Embryonic facial prominence (tissue), 1 donor: ENCODE data around the gene TRIM3.
A peak's percentile ranks its signal among the peaks of the same experiment; 100 is the strongest.

Experiments
- DNase-seq: peaks from one replicate; pipeline ENCODE4 v3.0.0-alpha.2; 2016; ENCODE audit errors: extremely low spot score

Gene TRIM3

DNA sequence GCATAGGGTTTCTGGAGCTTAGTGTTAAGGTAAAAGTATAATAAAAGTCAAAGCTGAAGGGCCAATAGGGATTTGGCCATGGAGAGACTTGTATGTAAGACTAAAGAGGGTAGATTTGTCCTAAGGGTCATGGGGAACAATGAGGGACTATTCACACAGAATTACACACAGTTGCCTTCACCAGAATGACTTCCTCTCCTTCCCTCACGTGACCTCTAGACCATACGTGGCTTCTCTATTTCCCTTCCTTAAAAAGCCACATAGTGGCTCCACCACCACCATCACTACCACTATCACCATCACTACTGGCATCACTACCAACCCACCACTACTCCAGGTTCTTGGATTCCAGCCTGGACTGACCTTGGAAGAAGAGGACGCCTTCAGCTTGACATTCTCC is 35.7 kb downstream of the TRIM3 start:
- no peak for DNase-seq

DNA sequence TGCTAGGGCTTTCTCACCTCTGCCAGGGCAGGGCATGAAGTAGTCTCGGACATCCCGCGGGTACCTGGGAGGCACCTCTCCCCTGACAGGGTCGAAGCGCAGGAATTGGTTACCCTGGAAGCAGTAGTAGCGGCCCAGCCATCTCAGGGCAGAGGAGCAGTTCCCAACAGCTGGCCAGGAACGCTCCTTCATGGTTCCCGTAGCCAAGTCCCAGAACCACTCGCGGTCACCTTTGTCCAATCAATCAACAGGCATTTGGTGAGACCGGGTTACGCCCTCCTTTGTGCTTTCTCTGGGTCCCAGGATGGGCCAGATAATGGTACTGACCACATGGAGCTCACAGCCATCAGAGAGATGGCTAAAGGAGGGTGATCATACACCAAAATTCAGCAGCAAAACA is 36.3 kb downstream of the TRIM3 start:
- no peak for DNase-seq

DNA sequence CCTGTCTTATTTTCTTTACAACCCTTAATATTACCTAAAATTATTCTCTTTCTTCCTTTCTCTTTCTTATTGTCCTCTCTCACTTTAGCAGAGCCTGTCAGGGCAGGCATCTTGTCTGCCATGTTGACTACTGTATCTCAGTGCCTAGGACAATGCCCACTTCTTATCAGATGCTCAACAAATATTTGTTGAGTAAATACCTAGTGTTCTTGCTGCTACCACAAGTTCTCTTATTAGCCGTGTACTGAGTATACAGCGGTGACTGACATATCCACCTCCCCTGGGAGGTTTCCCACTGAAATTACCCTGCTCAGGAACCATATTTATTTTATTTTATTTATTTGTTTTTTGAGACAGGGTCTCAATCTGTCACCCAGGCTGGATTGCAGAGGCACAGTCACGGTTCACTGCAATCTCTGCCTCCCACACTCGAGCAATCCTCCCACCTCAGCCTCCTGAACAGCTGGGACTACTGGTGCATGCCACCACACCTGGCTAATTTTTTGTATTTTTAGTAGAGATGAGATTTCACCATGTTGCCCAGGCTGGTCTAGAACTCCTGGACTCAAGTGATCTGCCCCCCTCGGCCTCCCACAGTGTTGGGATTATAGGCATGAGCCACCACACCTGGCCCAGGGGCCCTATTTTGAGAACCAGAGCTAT is 39.6 kb downstream of the TRIM3 start:
- DNase-seq = no peak

DNA sequence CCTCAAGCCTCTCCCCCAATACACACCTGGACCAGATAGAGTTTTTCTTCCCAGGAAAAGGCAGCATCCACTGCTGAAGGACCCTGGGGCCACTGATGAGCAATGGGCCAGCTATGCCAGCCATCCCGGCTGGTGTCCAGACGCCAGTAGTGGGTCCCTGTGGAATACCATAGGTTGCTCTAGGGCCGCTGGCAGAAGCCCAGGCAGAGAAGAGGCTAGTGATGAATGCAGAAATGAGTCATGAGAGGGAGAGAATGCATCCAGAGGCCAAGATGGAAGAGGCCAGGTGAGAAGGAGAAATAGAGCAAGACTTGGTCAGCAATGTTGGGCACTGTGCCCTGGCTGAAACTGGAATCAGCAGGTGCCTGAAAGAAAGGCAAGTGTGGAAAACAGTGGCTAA is 41.9 kb downstream of the TRIM3 start:
- no peak for DNase-seq

DNA sequence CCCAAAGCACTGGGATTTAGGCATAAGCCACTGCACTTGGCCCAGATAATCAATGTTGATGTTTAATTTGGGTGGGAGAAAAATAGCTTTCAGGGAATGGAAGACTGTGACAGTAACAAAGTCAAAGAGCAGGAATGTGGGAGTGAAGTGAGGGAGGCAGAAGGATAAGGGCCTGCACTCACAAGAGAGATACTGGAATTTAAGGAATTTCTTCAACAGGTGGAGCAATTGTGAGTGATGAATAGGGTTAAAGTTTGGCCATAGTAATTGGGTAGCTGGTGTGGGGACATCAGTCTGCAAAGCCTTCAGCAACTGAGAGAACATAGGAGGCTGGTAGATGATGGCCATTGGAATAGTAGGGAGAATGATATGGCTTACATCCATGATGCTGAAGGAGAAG is 46.2 kb downstream of the TRIM3 start:
- no peak for DNase-seq

DNA sequence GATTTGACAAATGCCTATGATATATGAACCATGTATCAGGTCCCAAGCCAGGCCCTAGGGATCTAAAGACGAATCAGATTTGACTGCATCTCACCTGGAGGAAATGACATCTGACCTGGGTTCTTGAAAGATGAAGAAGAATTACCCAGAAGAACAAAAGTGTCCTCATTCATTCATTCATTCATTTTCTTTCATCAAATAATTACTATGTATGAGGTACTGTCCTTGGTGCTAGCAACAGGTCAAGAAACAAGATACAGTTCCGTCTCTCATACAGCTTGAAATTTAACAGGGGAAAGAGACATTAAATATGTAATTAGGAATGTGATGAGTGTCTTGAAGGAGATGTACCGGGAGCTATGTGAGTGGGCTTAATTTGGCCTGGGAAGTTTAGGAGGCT is 53.1 kb downstream of the TRIM3 start:
- no peak for DNase-seq

DNA sequence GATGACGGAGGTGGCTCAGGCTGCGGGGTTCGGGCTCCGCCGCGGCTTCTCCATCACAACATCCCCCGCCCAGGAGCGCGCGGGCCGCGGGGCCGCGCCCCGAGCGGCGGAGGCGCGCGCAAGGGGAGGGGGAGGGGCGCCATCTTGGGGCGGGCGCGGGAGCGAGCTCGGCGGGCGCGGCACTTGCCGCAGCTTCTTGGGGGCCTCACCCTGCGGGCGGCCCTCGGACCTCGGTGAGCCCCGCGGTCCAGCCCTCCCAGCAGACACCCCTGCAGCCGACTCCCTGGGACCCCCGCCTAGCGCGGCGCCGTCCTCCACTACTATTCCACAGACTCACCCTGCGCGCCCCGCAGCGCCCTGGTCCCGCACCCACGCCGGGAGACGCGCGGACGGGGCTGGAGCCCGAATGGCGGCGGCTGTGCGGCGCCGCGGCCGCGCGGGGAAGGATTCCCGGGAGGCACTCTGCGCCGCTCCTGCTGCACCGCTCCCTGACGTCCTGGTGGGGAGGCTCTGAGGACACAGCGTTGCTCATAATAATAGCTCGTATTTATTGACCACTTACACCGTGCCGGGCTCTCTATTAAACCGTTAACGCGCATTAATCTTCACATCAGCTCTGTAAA is 54.6 kb downstream of the TRIM3 start, which contains the start of gene APBB1:
TSS of gene APBB1 (minus strand) at position 86 of the 623 bp plus-strand sequence. CDS start 7,747 bp downstream, outside the sequence.
- peak; percentile 13 for DNase-seq

DNA sequence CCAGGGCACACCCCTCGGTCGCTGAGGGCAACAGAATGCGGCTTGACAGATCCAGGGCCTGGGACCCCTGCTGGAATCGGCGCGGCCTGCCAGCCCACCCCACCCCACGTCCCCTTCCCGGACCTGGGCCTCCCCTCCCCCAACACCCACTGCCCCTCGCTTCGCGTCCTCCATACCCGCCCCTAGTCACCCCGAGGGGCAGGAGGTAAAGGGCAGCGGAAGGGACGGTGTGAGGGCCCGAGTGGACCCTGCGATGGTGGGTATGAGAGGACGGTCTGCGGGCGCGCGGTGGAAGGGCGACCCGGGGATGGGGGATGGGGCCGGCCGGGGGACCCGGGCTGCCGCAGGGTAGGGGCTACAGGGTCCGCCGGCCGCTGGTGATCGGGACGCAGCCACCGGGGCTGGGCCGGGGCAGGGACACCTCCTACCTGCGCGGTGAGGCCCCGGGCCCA is 55.2 kb downstream of the TRIM3 start:
- no peak for DNase-seq

DNA sequence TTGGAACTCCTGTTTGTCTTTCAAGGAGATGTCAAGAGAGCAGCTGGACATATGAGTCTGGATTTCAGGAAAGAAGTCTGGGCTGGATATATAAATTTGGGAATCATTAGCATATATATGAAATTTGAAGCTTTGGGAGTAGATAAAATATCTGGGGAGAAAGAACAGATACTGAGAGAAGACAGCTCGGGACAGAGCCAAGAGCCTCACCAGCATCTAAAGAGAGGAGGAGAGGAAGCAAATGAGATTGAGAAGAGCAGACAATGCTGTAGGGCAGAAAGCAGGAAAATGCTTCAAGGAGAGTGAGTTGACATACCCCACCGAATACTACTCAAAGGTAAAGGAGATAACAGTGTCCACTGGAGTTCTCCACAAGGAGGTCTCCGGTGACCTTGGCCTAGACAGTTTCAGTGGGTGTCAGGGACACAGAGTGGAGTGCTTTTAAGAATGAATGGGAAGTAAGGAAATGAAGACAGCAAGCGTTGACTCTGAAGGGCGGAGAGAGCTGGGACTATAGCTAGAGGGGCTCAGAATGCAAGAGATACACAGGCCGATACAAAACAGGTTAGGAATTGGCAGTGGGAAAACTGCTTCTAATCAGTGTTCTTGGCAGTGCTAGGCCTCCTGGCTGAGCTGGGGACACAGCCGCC is 55.7 kb downstream of the TRIM3 start:
- DNase-seq = no peak

DNA sequence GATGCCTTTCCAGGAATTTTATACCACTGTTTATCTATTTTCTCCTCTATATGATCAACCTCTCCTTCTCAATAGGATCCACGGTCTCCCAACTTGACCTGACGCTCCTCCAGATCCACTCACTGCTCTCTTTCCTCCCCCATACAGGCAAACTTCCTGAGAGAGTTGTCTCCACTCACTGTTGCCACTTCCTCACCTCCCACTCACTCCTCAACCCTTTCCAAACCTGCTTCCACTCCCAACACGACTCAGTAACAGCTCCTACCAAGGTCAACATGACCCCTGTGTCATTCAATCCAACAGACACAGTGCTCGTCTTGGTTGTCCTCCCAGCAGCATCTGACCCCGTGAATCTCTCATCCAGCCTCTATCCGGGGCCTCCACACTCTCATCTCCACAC is 57.9 kb downstream of the TRIM3 start:
- DNase-seq = no peak

DNA sequence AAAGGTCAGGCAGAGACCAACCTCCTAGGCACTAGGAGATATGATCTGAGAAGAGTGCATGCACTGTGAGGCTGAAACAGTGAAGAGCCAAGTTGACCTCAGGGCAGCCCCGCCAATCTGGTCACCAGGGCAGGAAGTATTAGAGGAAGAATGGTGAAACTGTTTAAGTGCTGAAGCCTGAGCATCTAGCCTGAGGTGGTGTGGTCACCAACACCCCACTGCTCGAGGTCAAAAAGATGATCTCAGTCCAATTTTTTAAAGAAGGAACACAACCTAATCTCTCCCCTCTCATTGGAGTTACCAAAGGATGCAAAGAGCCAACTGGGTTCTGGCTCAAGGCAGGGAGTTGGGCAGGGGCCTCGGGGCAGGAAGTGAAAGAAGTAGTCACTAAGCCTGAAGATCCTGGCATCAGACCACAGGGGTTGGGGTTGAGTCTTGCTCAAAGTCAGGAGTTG is 58.8 kb downstream of the TRIM3 start:
- DNase-seq = no peak

DNA sequence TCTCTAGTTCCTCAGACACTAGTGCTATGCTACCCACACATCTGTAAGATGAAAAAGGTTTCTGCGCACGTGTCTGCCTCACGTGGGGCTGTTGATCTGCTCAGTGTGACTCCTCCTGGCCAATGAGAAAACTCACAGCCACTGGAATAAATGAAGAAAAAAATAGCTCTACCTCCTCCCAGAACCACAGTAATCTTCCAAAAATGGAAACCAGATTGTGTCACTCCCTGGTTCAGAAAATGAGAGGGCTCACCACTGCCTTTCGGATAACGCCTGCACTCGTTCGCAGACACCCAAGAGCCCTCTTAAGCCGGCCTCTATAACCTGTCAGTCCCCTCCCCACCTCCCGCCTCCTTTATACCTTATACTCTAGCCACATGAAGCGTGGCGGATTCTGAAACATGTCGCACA is 59.9 kb downstream of the TRIM3 start:
- no peak for DNase-seq

DNA sequence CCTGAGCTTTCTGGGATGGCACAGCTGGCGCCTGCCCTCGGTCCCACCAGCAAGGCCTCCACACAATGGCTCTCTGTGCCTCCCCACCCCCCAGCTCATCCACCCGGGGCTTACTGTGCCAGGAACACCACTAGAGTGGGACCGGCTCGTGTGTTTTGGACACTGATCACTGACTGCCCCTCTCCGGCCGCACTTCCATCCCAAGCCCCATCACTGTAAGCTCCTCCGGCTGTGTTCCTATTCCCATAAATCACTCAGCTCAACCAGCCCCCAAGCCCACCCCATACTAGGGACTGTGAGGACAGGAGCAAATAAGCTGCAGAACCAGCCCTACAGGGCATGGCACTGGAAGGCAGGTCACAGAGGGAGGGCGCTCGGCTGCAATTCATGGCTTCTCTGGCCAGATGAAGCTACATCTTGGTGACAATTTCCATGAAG is 62.1 kb downstream of the TRIM3 start:
- DNase-seq = no peak

DNA sequence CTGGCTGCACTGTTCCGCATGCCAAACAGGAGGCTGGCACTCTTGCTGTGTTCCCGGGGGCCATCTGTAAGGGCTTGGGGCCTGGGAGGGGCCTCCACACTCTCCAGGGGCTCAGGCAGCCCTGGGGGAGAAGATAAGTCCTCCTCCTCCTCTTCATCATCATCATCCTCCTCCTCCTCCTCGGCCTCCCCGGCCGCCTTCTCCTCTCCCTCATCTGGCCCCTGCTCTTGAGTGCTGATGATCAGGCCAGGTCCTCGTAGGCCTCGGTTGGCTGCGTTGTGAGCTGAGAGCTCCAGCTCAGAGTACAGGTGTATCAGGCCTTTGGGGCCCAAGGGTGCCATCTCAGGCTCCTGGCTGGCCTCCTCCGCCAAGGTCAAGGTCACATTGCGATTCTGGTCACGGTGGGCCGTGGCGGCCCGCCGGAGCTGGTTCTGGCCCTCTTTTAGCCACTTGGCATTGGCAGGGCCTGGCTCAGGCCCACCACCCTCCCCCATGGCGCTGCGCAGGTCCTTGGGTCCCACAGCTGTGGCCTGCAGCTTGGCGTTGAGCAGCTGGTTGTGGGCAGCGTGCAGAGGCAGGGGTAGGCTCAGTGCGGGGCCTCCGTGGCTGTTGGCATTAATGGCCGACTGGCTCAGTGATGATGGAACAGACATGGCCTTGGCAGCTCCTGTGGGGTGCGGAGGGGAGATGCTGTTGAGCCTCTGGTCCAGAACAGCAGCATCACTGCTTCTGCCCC is 62.9 kb downstream of the TRIM3 start:
- no peak for DNase-seq

DNA sequence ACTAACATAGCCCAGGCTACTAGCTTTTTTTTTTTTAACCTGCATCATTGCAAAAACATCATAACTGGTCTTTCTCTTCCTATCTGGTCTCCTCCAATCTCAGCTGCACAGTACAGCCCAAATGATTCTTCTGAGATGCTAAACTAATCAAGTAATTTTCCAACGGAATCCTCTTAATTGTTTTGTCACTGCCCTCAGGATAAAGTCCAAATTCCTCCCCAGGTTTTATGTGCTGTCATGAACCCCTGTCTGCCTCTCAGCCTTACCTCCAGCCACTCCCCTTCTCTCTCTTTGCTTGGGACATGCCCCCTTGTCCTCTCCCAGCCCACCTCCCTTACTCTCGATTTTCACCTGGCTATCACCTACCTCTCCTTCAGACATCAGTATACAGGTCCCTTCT is 67.4 kb downstream of the TRIM3 start:
- DNase-seq = no peak

DNA sequence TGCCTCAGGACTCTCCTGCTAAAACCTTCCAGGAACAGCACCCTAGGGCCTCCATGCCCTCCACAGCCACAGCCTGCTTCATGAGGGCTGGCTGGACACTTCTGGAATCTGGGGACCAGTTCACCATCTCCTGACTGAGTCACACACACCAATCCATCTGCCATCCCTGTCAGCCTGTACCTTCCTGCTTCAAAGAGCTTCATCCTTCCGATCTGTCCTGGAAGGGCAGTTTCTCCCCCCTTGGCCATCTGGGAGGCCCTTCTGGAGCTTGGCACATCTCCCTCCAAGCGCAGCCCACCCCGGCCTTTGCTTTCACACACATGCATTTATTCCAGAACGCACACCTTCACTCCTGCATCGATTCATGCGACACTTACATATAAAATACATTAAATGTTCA is 67.9 kb downstream of the TRIM3 start:
- DNase-seq = no peak

DNA sequence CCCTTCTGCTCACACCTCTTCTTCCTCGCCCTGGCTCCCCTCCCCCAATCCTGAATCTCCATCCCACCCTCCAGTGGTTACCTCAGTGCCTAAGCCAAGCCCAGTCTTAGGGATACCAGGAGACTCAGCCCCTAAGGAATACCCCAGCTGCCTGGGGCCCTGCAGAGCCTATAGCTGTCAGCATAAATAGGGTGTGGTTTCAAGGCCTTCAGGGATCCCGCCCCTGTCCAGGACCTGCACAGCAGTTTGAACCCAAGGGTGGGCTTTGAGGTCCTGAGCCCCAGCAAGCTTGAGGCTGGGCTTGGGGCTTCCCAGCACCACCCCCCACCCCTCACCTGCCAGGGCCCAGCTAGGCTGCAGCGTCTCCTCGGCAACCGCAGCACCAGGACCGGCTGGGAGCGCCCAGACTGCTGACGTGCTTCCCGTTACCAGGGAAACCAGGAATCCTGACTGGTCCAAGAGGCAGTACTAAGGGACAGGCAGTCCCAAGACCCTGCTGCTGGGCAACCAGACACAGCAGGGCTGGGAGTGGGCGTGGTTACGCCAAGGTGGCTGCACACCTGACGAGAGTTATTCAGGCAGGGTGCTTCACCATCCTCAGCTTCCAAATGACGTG is 68.6 kb downstream of the TRIM3 start:
- DNase-seq = no peak

DNA sequence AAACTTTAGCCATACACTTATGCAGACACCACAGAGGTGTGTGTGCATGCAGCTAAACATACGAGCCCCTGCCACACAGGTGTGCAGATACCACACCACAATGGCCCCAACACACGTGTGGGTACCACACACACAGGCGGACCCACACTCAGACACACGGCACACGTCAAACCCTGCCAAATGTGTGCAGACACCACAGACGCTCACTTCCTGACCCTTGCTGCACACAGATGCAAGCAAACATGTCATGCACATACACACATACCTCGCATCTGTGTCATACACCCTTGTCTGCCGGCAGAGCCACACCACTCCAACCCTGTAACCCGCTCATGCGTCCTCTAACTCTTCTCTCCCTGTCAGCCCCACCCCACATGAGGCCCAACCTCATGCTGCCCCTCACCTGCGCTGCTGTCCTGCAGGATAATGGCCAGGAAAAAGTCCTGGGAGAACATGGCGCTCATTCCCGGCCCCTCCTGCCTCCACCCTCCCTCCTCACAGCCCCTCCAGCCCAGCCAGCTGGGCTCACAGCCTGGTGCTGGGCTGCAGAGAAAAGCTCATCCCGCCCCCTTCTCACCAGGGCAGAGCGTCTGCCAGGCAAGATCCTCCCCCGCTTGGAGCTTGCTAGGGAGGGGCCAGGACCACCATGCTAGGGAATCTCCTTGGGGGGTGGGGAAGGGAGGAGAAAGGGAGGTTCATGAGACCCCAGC is 69.2 kb downstream of the TRIM3 start:
- DNase-seq = no peak

DNA sequence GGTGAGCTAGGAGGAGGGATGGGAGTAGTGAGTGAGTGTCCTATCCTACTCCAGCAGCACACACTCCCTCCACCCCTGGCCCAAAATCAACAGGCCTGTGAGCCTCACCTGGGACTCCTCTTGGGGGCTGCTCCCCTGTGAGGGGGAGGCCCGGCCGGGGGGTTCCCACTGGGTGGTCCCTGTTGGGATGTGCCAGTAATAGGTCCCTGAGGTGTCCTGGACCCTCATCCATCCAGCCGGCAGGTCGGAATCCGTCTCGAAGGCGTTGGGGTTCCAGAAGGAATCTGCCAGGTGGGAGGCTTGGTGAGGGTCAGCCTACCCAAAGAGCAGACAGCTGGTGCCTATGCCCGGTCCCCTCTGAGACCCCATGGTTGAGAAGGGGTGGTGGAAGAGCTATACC is 70.2 kb downstream of the TRIM3 start:
- no peak for DNase-seq

DNA sequence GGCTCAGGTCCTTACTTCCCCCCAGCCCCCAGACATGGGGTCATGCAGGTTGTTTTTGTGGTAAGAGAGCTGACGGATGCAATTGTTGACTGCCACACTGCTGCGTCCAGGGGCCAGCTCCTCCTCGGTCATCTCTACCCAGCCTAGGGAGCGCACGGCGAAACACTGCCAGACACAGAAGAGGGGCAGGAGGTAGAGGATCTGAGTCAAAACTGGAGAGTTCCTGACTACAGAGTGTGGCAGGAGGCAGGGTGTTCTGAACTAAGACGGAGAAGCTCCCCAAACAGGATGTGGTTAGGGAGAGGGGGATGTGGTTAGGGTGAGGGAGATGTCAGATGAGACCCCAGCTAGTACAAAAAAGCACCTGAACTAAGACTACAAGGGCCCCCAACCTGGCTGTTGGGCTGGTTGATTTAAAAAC is 71.2 kb downstream of the TRIM3 start:
- DNase-seq = no peak

DNA sequence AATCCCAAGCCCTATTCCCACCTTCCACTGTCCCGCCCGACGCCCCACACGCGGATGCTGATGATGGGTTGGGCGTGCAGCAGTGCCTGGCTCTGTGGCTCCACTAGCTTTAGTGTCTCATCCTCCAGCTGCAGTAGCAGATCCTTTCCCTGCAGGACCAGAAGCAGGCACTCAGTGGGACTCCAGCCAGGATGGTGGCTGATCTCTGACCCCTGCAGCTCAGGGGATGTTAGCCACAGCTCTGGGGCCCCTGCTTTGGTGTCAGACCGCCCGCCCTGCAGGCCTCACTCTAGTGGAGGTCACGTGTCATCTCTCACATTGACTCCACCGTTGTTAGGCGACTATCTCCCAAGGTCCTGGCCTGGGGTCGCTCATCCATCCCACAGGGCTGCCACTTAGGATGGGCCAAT is 71.7 kb downstream of the TRIM3 start:
- no peak for DNase-seq
